Measurements from ENCODE around the gene IGFL1.
"Not testable (repeated sequence)": the region's sequence is repeated elsewhere in the genome, so short reads cannot be mapped to it uniquely, and the experiment has no call there.

Gene IGFL1

GRCh38 chr19:46193678-46194077 lies 35.9 kb upstream of the IGFL1 start:
- Histone ChIP-seq H3K4me1 (ENCODE audit: insufficient read depth, low read length) (peaks cover 10% of the 10 kb centered on the region), H3K36me3 (ENCODE audit: insufficient read depth, low read length) (no peaks in the 10 kb centered on the region), H3K27me3 (ENCODE audit: insufficient read depth, low read length) (peaks cover 17% of the 10 kb centered on the region)

DNA sequence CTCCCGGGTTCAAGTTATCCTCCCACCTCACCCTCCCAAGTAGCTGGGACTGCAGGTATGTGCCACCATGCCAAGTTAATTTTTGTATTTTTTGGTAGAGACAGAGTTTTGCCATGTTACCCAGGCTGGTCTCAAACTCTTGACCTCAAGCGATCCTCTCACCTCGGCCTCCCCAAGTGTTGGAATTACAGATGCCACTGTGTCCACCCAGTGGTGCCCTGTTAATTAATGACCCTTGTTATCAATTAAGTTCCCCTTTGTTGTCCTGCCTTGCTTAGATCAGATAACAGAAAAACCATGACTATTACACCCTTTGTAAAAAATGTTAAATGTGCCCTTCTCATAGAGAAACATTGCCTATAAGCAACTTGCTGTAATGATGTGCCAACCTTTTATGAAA lies 34.4 kb upstream of the IGFL1 start:
- Histone ChIP-seq H2AFZ (ENCODE audit: low read depth, low read length) (no peak overlapping the region), H3K36me3 (ENCODE audit: insufficient read depth, low read length) (no peaks in the 10 kb centered on the region), H3K9me3 (ENCODE audit: low read length) (no peaks in the 10 kb centered on the region), H3K4me1 (ENCODE audit: insufficient read depth, low read length) (peaks cover 10% of the 10 kb centered on the region), H3K4me3 (ENCODE audit: low read length) (no peak overlapping the region), H3K27me3 (ENCODE audit: insufficient read depth, low read length) (peaks cover 21% of the 10 kb centered on the region)

More at GRCh38 chr19:46193678-46194077, 35.9 kb upstream of the IGFL1 start:
- Histone ChIP-seq H3K4me3 (ENCODE audit: low read length) (no peak overlapping the region), H2AFZ (ENCODE audit: low read depth, low read length) (no peak overlapping the region), H3K9me3 (ENCODE audit: low read length) (no peaks in the 10 kb centered on the region)

DNA sequence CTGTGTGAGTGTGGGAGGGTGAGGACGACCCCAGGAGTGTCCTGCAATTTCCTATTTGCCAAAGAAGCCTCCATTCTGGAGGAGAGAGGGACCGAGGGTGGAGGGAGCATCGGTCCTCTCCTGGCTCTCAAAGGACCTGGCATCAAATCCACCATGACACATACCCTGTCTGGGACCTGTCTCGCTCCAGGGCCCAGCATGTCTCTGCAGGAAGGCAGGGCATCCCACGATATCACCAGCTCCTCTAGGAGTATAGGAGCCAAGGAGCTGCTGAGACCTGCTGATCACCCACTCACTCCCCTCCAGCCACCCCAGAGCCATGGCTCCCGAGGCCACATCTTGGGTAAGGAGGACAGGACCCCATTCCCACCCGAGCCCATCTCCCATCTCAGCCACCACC lies 33.6 kb upstream of the IGFL1 start:
- H3K4me3 ChIP-seq (ENCODE audit: low read length); H3K9me3 ChIP-seq (ENCODE audit: low read length); H3K36me3 ChIP-seq (ENCODE audit: insufficient read depth, low read length); H2AFZ ChIP-seq (ENCODE audit: low read depth, low read length); H3K4me1 ChIP-seq (ENCODE audit: insufficient read depth, low read length): not testable (repeated sequence)
- peaks cover 24% of the 10 kb centered on the region for H3K27me3 ChIP-seq (ENCODE audit: insufficient read depth, low read length)

- Histone ChIP-seq H2AFZ (ENCODE audit: low read depth, low read length) (no peak overlapping the region), H3K36me3 (ENCODE audit: insufficient read depth, low read length) (no peaks in the 10 kb centered on the region), H3K9me3 (ENCODE audit: low read length) (no peaks in the 10 kb centered on the region), H3K27me3 (ENCODE audit: insufficient read depth, low read length) (peaks cover 23% of the 10 kb centered on the region), H3K4me1 (ENCODE audit: insufficient read depth, low read length) (peaks cover 10% of the 10 kb centered on the region), H3K4me3 (ENCODE audit: low read length) (no peak overlapping the region)
Measured at GRCh38 chr19:46196410-46197124, 33.0 kb upstream of the IGFL1 start.

GRCh38 chr19:46197314-46198070 lies 32.0 kb upstream of the IGFL1 start:
- Histone ChIP-seq H3K27me3 (ENCODE audit: insufficient read depth, low read length) (peaks cover 23% of the 10 kb centered on the region), H3K9me3 (ENCODE audit: low read length) (no peaks in the 10 kb centered on the region)

GRCh38 chr19:46198756-46199155 lies 30.8 kb upstream of the IGFL1 start:
- H3K36me3 ChIP-seq (ENCODE audit: insufficient read depth, low read length): no peaks in the 10 kb centered on the region
- no peak overlapping the region for H2AFZ ChIP-seq (ENCODE audit: low read depth, low read length)
- peaks cover 3% of the 10 kb centered on the region for H3K4me1 ChIP-seq (ENCODE audit: insufficient read depth, low read length)
- H3K9me3 ChIP-seq (ENCODE audit: low read length): no peaks in the 10 kb centered on the region
- no peak overlapping the region for H3K4me3 ChIP-seq (ENCODE audit: low read length)
- H3K27me3 ChIP-seq (ENCODE audit: insufficient read depth, low read length): peaks cover 23% of the 10 kb centered on the region

More at GRCh38 chr19:46197314-46198070, 32.0 kb upstream of the IGFL1 start:
- Histone ChIP-seq H3K4me3 (ENCODE audit: low read length) (no peak overlapping the region), H3K4me1 (ENCODE audit: insufficient read depth, low read length) (peaks cover 10% of the 10 kb centered on the region), H2AFZ (ENCODE audit: low read depth, low read length) (no peak overlapping the region), H3K36me3 (ENCODE audit: insufficient read depth, low read length) (no peaks in the 10 kb centered on the region)

DNA sequence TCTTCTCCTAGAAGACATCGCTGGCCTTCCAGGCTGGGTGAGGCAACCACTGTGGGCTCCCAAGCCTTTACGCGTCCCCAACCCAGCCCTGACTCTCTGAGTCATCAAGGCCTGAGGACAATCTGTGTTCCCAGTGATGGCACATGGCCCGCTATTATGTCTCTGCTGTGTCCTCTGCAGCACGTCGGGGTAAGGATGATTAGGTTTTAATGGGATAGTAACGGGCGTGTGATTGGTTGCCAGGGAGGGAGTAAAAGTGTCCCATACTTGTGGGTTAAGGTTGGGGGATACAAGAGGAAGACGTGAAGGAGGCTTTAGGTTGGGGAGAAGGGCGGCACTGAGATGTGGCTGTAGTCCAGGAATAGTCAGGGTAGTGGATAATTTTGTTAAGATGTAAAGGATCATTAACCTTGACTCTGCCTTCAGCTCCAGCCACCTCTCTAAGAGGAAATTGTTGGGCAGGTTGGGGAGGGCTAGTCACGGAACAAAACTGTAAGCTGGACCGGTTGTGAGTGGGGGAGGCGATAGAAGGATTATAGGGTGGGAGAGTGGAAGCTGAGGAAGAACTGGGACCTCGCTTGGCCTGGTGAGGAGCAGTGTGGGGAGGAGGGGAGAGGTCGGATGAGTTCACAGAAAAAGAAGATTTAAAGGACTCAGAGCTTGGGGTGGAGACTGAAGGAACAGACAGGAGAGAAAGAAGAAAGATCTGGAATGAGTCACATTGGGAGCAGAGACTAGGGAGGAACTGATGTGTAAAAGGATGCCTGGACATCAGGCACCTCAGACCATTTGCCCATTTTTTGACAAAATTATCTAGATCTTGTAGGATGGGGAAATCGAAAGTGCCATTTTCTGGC lies 27.9 kb upstream of the IGFL1 start:
- Histone ChIP-seq H3K4me3 (ENCODE audit: low read length) (no peak overlapping the region), H3K36me3 (ENCODE audit: insufficient read depth, low read length) (no peaks in the 10 kb centered on the region), H2AFZ (ENCODE audit: low read depth, low read length) (no peak overlapping the region), H3K4me1 (ENCODE audit: insufficient read depth, low read length) (no peaks in the 10 kb centered on the region), H3K9me3 (ENCODE audit: low read length) (no peaks in the 10 kb centered on the region), H3K27me3 (ENCODE audit: insufficient read depth, low read length) (peaks cover 23% of the 10 kb centered on the region)

- Histone ChIP-seq H3K9me3 (ENCODE audit: low read length) (no peaks in the 10 kb centered on the region), H3K27me3 (ENCODE audit: insufficient read depth, low read length) (peaks cover 21% of the 10 kb centered on the region), H3K36me3 (ENCODE audit: insufficient read depth, low read length) (no peaks in the 10 kb centered on the region), H2AFZ (ENCODE audit: low read depth, low read length) (no peak overlapping the region), H3K4me1 (ENCODE audit: insufficient read depth, low read length) (no peaks in the 10 kb centered on the region), H3K4me3 (ENCODE audit: low read length) (no peak overlapping the region)
Measured at GRCh38 chr19:46202426-46202825, 27.1 kb upstream of the IGFL1 start.

GRCh38 chr19:46202872-46203860 lies 26.4 kb upstream of the IGFL1 start:
- Histone ChIP-seq H3K4me3 (ENCODE audit: low read length) (no peak overlapping the region), H3K36me3 (ENCODE audit: insufficient read depth, low read length) (no peaks in the 10 kb centered on the region), H3K27me3 (ENCODE audit: insufficient read depth, low read length) (peaks cover 22% of the 10 kb centered on the region), H3K4me1 (ENCODE audit: insufficient read depth, low read length) (no peaks in the 10 kb centered on the region), H2AFZ (ENCODE audit: low read depth, low read length) (no peak overlapping the region), H3K9me3 (ENCODE audit: low read length) (no peaks in the 10 kb centered on the region)

- no peaks in the 10 kb centered on the region for H3K4me1 ChIP-seq (ENCODE audit: insufficient read depth, low read length)
- H3K27me3 ChIP-seq (ENCODE audit: insufficient read depth, low read length): peaks cover 22% of the 10 kb centered on the region
- no peak overlapping the region for H3K4me3 ChIP-seq (ENCODE audit: low read length)
- H3K9me3 ChIP-seq (ENCODE audit: low read length): no peaks in the 10 kb centered on the region
- no peaks in the 10 kb centered on the region for H3K36me3 ChIP-seq (ENCODE audit: insufficient read depth, low read length)
- H2AFZ ChIP-seq (ENCODE audit: low read depth, low read length): no peak overlapping the region
Measured at GRCh38 chr19:46204008-46204407, 25.5 kb upstream of the IGFL1 start.

- Histone ChIP-seq H3K36me3 (ENCODE audit: insufficient read depth, low read length) (no peaks in the 10 kb centered on the region), H3K4me1 (ENCODE audit: insufficient read depth, low read length) (no peaks in the 10 kb centered on the region), H3K4me3 (ENCODE audit: low read length) (no peak overlapping the region), H3K9me3 (ENCODE audit: low read length) (no peaks in the 10 kb centered on the region), H3K27me3 (ENCODE audit: insufficient read depth, low read length) (peaks cover 29% of the 10 kb centered on the region), H2AFZ (ENCODE audit: low read depth, low read length) (no peak overlapping the region)
Measured at GRCh38 chr19:46205183-46205984, 24.2 kb upstream of the IGFL1 start.
